T-helper 1 cell treated with Interleukin-12 subunit alpha and Interleukin-12 subunit beta and Interleukin-4 antibody, amounts not matched to agents 30 ng/mL and 1 ng/mL, for 36 hours (primary cell): ENCODE measurements around the gene ETV7. TPM values are rescaled to one million over a fixed set of nuclear protein-coding genes. Genes with fewer than 3 reads are reported as not detected.
"Not testable (repeated sequence)": the region's sequence is repeated elsewhere in the genome, so short reads cannot be mapped to it uniquely, and the experiment has no call there.

Source experiments
- intact Hi-C: fragments of 100-400 bp; cut with micrococcal nuclease; formaldehyde crosslinking; loops from one replicate; pipeline ENCODE4 v1.15.1; 2024
- total RNA-seq: library from RNA; stranded (reverse); gene quantifications from 2 replicates; pipeline ENCODE4 v1.2.3, GENCODE V29; 2022

The ETV7 gene
- total RNA-seq, 1 donor from 2014 or later: 10.0 TPM

- intact Hi-C loops: no loop called here
Observed at GRCh38 chr6:36364669-36365479, 22.6 kb downstream of the ETV7 start.

- intact Hi-C loops: not testable (repeated sequence)
Observed at GRCh38 chr6:36364061-36364635, 23.3 kb downstream of the ETV7 start.

- intact Hi-C loops: not testable (repeated sequence)
Observed at GRCh38 chr6:36363371-36363752, 24.1 kb downstream of the ETV7 start.

- intact Hi-C loops: no loop called here
Observed at GRCh38 chr6:36362551-36363370, 24.7 kb downstream of the ETV7 start.

- intact Hi-C loops: no loop called here
Observed at GRCh38 chr6:36361071-36361470, 26.4 kb downstream of the ETV7 start.

- intact Hi-C loops: loop anchor here (1.0 kb wide), 7 partner anchors 19 to 439 kb away; partner anchors contain the start of genes MAPK14 and SRPK1
Observed at GRCh38 chr6:36360241-36361054, 27.0 kb downstream of the ETV7 start.

- intact Hi-C loops: no loop called here
Observed at GRCh38 chr6:36358226-36358915, 29.1 kb downstream of the ETV7 start.

GRCh38 chr6:36357872-36358225 lies 29.6 kb downstream of the ETV7 start:
- intact Hi-C loops: no loop called here

GRCh38 chr6:36355819-36356218 lies 31.6 kb downstream of the ETV7 start:
- intact Hi-C loops: no loop called here

- intact Hi-C loops: no loop called here
Observed at GRCh38 chr6:36353411-36353915, 34.0 kb downstream of the ETV7 start.

GRCh38 chr6:36352477-36353157 lies 34.9 kb downstream of the ETV7 start:
- intact Hi-C loops: no loop called here

GRCh38 chr6:36350681-36351571 lies 36.5 kb downstream of the ETV7 start:
- intact Hi-C loops: no loop called here

- intact Hi-C loops: no loop called here
Observed at GRCh38 chr6:36350082-36350481, 37.4 kb downstream of the ETV7 start.

- intact Hi-C loops: no loop called here
Observed at GRCh38 chr6:36349240-36349639, 38.2 kb downstream of the ETV7 start.

- intact Hi-C loops: no loop called here
Observed at GRCh38 chr6:36347621-36348020, 39.8 kb downstream of the ETV7 start.

GRCh38 chr6:36346486-36347273 lies 40.8 kb downstream of the ETV7 start:
- intact Hi-C loops: no loop called here

- intact Hi-C loops: no loop called here
Observed at GRCh38 chr6:36345681-36346466, 41.6 kb downstream of the ETV7 start.
